Stimulated activated CD4-positive, alpha-beta T cell treated with anti-CD3 and anti-CD28 coated beads, Interleukin-2, amount 100 ng/mL, for 24 hours (primary cell): Measurements from ENCODE around the gene ADCYAP1R1.
"Not testable (repeated sequence)": the region's sequence is repeated elsewhere in the genome, so short reads cannot be mapped to it uniquely, and the experiment has no call there.

Experiments used
- DNase-seq, 2 donors: peaks; one replicate each; pipeline ENCODE4 v3.0.0-alpha.2; 2020

ADCYAP1R1 gene

GRCh38 chr7:31146030-31146429, 93.9 kb downstream of the ADCYAP1R1 start:
- no peak for DNase-seq

GRCh38 chr7:31146538-31146937, 94.4 kb downstream of the ADCYAP1R1 start:
- DNase-seq = no peak

- DNase-seq = no peak
Observed at GRCh38 chr7:31151849-31152248, 99.7 kb downstream of the ADCYAP1R1 start.

GRCh38 chr7:31153318-31153717, 101.2 kb downstream of the ADCYAP1R1 start:
- not testable (repeated sequence) for DNase-seq

GRCh38 chr7:31160941-31161340, 108.8 kb downstream of the ADCYAP1R1 start:
- no peak for DNase-seq
